ENCODE results near the gene CLCN4.
A peak's percentile ranks its signal among the peaks of the same experiment; 100 is the strongest.

CLCN4 gene

GRCh38 chrX:10184411-10184810 is 27.6 kb downstream of the CLCN4 start:
- no peak overlapping the region for H3K4me3 ChIP-seq (ENCODE audit: low read depth, low read length)
- no peak for DNase-seq (ENCODE audit: low read depth)
- TF ChIP-seq CTCF (IDR thresholded peaks at IDR 0.05; ENCODE audit: low read depth, low read length, missing control alignments): no peak

GRCh38 chrX:10186355-10186754 is 29.6 kb downstream of the CLCN4 start:
- no peak for TF ChIP-seq CTCF (IDR thresholded peaks at IDR 0.05; ENCODE audit: low read depth, low read length, missing control alignments)
- H3K4me3 ChIP-seq (ENCODE audit: low read depth, low read length): no peak overlapping the region
- DNase-seq (ENCODE audit: low read depth): no peak

GRCh38 chrX:10187421-10187820 is 30.6 kb downstream of the CLCN4 start:
- no peak for DNase-seq (ENCODE audit: low read depth)
- no peak overlapping the region for H3K4me3 ChIP-seq (ENCODE audit: low read depth, low read length)
- no peak for TF ChIP-seq CTCF (IDR thresholded peaks at IDR 0.05; ENCODE audit: low read depth, low read length, missing control alignments)

GRCh38 chrX:10189317-10190268 is 32.8 kb downstream of the CLCN4 start:
- peak; percentile 58 for TF ChIP-seq CTCF (IDR thresholded peaks at IDR 0.05; ENCODE audit: low read depth, low read length, missing control alignments)
- no peak for DNase-seq (ENCODE audit: low read depth)
- no peak overlapping the region for H3K4me3 ChIP-seq (ENCODE audit: low read depth, low read length)

GRCh38 chrX:10190367-10190766 is 33.6 kb downstream of the CLCN4 start:
- no peak for DNase-seq (ENCODE audit: low read depth)
- H3K4me3 ChIP-seq (ENCODE audit: low read depth, low read length): no peak overlapping the region
- TF ChIP-seq CTCF (IDR thresholded peaks at IDR 0.05; ENCODE audit: low read depth, low read length, missing control alignments): peak; percentile 46

- no peak overlapping the region for H3K4me3 ChIP-seq (ENCODE audit: low read depth, low read length)
- no peak for TF ChIP-seq CTCF (IDR thresholded peaks at IDR 0.05; ENCODE audit: low read depth, low read length, missing control alignments)
- no peak for DNase-seq (ENCODE audit: low read depth)
Measured at GRCh38 chrX:10193587-10193986, 36.8 kb downstream of the CLCN4 start.

- DNase-seq (ENCODE audit: low read depth): no peak
- TF ChIP-seq CTCF (IDR thresholded peaks at IDR 0.05; ENCODE audit: low read depth, low read length, missing control alignments): no peak
- no peak overlapping the region for H3K4me3 ChIP-seq (ENCODE audit: low read depth, low read length)
Measured at GRCh38 chrX:10195425-10195824, 38.6 kb downstream of the CLCN4 start.
